ENCODE results near the gene IRS1.

Gene IRS1

DNA sequence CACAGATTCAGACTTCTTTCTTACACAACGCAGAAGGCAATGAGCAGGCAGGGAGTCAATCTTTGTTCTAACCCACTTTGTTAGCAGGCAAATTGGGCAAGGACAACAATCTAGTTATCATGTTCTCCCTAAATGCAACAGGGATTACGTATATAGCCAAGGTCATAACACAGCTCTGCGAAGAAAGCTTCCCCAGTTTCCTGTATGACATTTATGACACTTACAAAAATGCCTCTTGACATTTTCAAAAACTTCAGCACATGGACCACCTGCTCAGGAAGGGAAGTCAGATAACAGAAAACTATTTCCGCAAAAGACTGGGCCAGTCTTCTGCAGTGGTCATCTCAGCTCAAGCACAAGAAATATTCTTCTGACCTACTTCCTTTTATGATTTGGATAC is 106.1 kb downstream of the IRS1 start:
- no peak for DNase-seq (ENCODE audit: low read depth in 2 of 2, low spot score in 1 of 2)

DNA sequence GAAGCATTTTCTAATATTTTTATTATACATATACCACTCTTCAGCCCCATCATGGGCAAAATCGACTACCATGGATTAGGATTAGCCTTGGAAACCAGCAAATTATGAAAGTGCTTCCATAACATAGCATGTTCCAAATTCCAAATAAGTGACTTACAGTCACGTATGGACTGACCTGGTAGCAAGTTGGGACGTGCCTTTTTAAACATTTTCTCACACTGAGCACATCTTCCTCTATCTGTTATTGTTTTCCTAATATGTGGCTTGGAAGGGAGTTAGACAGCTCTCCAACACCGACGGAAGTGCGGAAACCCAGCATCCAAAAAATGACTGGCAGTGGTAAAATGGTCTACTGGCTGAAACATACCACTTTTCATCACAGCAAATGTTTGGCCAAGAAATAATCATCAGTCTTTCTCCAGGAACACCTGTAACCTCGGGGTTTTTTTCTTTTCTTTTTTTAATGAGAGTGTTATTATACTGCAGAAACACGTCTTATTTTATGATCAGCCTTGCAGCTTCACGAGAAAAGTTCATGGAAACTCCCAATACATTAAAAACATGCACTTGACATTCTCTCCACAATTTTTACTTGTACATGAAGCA is 107.0 kb downstream of the IRS1 start:
- no peak for DNase-seq (ENCODE audit: low read depth in 2 of 2, low spot score in 1 of 2)

DNA sequence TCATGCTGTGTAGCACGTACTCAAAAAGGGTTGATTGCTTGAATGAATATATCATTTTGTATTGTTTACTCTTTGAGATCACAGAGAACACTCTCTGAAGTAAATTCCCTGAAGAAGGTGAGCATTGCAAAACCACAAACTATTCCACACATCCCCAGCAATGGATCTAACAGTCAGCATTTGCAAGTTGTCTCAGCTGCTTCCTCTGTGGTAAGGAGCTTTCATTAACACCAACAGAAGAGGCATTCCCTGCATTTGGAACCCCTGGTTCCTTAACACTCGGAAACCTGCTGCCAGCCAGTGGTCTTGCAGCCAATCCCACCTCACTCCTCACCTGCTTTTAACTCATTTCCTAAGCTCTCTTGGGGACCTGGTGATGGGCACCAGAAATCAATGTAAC is 108.4 kb downstream of the IRS1 start:
- DNase-seq (ENCODE audit: low read depth in 2 of 2, low spot score in 1 of 2): no peak

DNA sequence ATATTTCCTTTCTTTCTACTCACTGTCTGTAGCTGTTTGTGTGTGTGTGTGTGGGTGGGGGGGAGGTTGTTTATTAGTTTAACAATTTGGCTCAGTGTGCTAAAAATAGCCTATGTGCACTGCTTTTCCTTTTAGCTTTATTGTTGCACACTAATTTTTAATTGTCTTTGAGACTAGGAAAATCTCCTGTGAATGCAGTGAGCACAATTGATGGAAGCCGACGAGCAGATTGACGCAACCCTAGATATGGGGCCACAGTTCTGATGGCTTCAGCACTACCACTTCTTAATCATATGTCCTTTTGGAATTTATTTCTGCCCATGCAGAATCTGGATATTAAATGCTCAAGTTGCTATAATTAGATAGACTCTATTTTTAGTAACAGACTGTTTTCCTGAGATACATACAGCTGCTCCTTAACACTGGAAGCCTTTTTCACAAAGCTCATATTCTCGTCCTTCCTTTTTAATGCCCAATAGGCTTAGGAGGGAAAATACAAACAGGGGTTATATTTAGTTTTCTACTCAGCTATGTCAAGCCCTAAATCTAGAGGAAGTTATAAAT is 109.1 kb downstream of the IRS1 start:
- DNase-seq (ENCODE audit: low read depth in 2 of 2, low spot score in 1 of 2): no peak

DNA sequence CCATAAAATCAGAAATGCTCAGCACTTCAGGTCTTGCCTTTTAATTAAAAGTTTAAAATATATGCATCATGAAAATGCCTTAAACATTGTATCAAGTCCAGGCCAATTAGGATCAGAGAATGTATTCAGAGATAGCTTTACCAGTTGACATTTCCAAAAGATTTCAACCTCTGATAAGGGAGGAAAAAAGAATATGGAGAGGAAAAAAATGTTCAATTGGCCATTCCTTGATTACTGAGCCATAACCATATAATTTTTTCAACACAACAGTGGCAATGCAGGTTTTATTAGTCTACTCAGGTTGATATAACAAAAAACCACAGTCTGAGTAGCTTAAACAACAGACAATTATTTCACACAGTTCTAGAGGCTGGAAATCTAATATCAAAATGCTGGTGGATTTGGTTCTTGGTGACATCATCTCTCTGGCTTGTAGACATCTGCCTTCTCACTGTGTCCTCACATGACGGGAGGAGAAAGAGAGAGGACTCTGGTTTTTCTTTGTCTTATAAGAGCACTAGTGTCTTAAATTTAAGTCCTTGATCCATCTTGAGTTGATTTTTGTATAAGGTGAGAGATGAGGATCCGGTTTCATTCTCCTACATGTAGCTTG is 111.9 kb downstream of the IRS1 start:
- no peak for DNase-seq (ENCODE audit: low read depth in 2 of 2, low spot score in 1 of 2)

DNA sequence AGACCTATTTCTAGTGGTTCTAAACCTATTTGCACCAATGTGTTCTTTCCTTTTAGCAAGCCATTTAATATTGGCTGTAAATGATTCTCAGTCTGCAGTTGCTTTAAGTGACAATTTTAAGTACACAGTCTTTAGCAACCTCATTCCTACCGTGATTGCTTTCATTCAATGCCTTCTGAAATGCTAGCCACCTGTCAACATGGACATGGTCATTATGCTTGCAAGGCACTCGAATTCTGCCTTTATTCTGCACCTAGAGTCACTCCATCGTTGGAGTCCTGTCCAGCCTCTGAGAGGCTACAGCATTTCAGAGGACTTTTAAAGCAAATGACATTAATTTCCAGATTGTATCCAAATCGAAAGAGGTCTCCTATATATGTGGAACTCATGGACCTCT is 115.1 kb downstream of the IRS1 start:
- no peak for DNase-seq (ENCODE audit: low read depth in 2 of 2, low spot score in 1 of 2)

DNA sequence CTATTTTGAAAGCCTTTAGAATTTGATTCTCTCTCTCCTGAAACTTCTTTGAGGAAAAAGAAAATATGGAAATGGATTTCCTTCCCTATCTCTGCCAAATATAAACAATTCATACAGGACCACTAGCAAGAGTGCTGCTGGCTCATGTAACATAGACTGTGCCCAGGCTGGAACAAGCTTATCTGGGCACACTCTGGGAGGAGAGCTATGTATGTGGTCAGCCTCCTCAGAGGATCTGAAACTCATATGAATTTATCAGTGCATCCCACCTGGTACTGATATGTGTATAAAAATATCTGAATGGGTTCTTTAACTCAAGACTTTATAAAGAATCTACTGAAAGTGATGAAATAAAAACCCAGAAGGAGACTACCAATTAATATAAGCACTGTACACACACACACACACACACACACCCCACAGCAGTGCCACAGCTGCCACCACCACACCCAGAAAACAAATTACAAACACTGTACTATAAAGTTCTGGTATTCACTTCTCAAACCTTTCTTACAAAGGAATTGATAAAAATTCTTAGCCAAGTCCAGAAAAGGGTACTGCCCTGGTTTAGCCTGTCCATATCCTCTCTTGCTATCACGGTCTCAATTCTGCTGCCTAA is 115.6 kb downstream of the IRS1 start:
- no peak for DNase-seq (ENCODE audit: low read depth in 2 of 2, low spot score in 1 of 2)

DNA sequence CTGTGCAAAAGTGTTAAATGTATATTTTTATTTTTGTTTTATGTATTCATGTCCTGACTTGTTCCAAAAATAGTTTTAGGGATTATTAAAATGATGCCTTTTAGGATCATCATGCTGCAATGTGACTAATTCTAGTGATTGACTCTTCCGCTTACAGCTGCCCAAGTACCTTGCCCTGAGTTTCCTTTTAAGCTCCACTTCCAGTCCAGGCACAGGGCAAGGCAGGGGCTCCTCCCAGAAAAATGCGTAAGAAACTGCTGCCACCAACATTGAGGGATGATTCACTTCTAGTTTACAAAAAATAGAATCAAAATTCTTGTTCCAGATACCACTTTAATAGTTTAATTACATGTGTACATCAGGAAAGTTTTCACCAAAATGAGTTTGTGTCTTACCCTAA is 116.4 kb downstream of the IRS1 start:
- DNase-seq (ENCODE audit: low read depth in 2 of 2, low spot score in 1 of 2): no peak
